NB4 (cell line): Measurements from ENCODE around the gene NR2F1-AS1.
A peak's percentile ranks its signal among the peaks of the same experiment; 100 is the strongest.
"Not testable (repeated sequence)": the region's sequence is repeated elsewhere in the genome, so short reads cannot be mapped to it uniquely, and the experiment has no call there.

Source experiments
- DNase-seq: peaks from one replicate; pipeline ENCODE4 v3.0.0; 2010; ENCODE audit warnings: low read depth
- H3K4me3 ChIP-seq: one replicate; pipeline ENCODE4 v1.5.1; 2011; ENCODE audit warnings: mild to moderate bottlenecking, low read depth, low read length, moderate library complexity
- CTCF ChIP-seq: IDR thresholded peaks from one replicate; pipeline ENCODE4 v1.5.1; 2012; ENCODE audit warnings: low read depth, low read length
- MAX ChIP-seq: IDR thresholded peaks from 2 replicates; pipeline ENCODE4 v1.6.1; 2011; ENCODE audit warnings: low read depth, low read length
- MYC ChIP-seq: IDR thresholded peaks from 2 replicates; pipeline ENCODE4 v1.6.1; 2011; ENCODE audit warnings: low read depth, low read length
- POLR2A ChIP-seq: IDR thresholded peaks from 2 replicates; pipeline ENCODE4 v1.6.1; 2011; ENCODE audit warnings: mild to moderate bottlenecking; ENCODE audit not compliant: insufficient read length; ENCODE audit errors: extremely low read depth

Gene NR2F1-AS1

GRCh38 chr5:93557021-93557604 lies 23.9 kb downstream of the NR2F1-AS1 start:
- TF ChIP-seq POLR2A (no peak), MAX (no peak), CTCF (no peak), MYC (no peak)
- H3K4me3 ChIP-seq, result no peak overlapping the region
- DNase-seq, result no peak

GRCh38 chr5:93549594-93549993 lies 31.4 kb downstream of the NR2F1-AS1 start:
- H3K4me3 ChIP-seq, DNase-seq: not testable (repeated sequence)

GRCh38 chr5:93545872-93546271 lies 35.1 kb downstream of the NR2F1-AS1 start:
- no peak for TF ChIP-seq POLR2A
- no peak for TF ChIP-seq MAX
- no peak for TF ChIP-seq CTCF
- TF ChIP-seq MYC, result no peak
- DNase-seq, result no peak
- H3K4me3 ChIP-seq, result no peak overlapping the region

- TF ChIP-seq POLR2A (no peak), CTCF (no peak), MAX (no peak), MYC (no peak)
- peak; percentile 36 for DNase-seq
- H3K4me3 ChIP-seq, result no peak overlapping the region
These were observed 48.6 kb downstream of the NR2F1-AS1 start for GRCh38 chr5:93532370-93532769.

- not testable (repeated sequence) for H3K4me3 ChIP-seq, DNase-seq
These were observed 59.2 kb downstream of the NR2F1-AS1 start for GRCh38 chr5:93521815-93522214.

- TF ChIP-seq MAX (no peak), CTCF (no peak), MYC (no peak), POLR2A (no peak)
- no peak for DNase-seq
- H3K4me3 ChIP-seq, result no peak overlapping the region
These were observed 61.3 kb downstream of the NR2F1-AS1 start for GRCh38 chr5:93519740-93520139.

- H3K4me3 ChIP-seq, result no peak overlapping the region
- TF ChIP-seq CTCF (no peak), MYC (no peak), POLR2A (no peak), MAX (no peak)
- DNase-seq, result no peak
These were observed 63.2 kb downstream of the NR2F1-AS1 start for GRCh38 chr5:93517828-93518227.
